Common myeloid progenitor, CD34-positive (primary cell): Measurements from ENCODE around the gene TMEM203.
A peak's percentile ranks its signal among the peaks of the same experiment; 100 is the strongest.
"Not testable (repeated sequence)": the region's sequence is repeated elsewhere in the genome, so short reads cannot be mapped to it uniquely, and the experiment has no call there.

Experiments
- CTCF ChIA-PET: fragments of 350-600 bp; sonication (Branson Sonifier 250); formaldehyde crosslinking; loops from one replicate; lab custom pipeline; 2021; ENCODE audit warnings: antibody characterized with exemption; lab: Charles Lee
- POLR2A ChIA-PET: fragments of 350-600 bp; sonication (Branson Sonifier 250); formaldehyde crosslinking; loops from one replicate; lab custom pipeline; 2021; ENCODE audit warnings: antibody characterized with exemption; lab: Charles Lee
- DNase-seq, 3 donors: peaks; one replicate each; pipeline versions ENCODE4 v3.0.0 to v3.0.0-alpha.2; 2013
- H3K27ac ChIP-seq, 2 experiments: 1 replicate in 1 of 2; 2 replicates in 1 of 2; pipeline ENCODE4 v1.7.0; 2013; ENCODE audit warnings: inconsistent platforms in 2 of 2, low read length in 2 of 2, mild to moderate bottlenecking in 2 of 2, low read depth in 1 of 2, moderate library complexity in 1 of 2; ENCODE audit not compliant: severe bottlenecking in 2 of 2, insufficient read depth in 1 of 2, poor library complexity in 1 of 2
- H3K27me3 ChIP-seq, 5 experiments: replicated peaks in 2 of 5; 1 replicate in 3 of 5; 2 replicates in 2 of 5; pipeline versions ENCODE4 v1.6.1 to v1.7.0; 2013; ENCODE audit warnings: low read length in 4 of 5, mild to moderate bottlenecking in 2 of 5, moderate library complexity in 2 of 5, inconsistent platforms in 1 of 5; ENCODE audit not compliant: insufficient read depth in 5 of 5, control insufficient read depth in 4 of 5
- H3K36me3 ChIP-seq, 4 experiments: 1 replicate in 2 of 4; 2 replicates in 2 of 4; pipeline versions ENCODE4 v1.6.1 to v1.7.0; 2013; ENCODE audit warnings: low read length in 3 of 4, control low read depth in 1 of 4, mild to moderate bottlenecking in 1 of 4; ENCODE audit not compliant: control insufficient read depth in 4 of 4, insufficient read depth in 4 of 4
- H3K4me1 ChIP-seq, 4 experiments: 1 replicate in 3 of 4; 2 replicates in 1 of 4; pipeline versions ENCODE4 v1.6.1 to v1.7.1; 2013; ENCODE audit warnings: low read length in 3 of 4, mild to moderate bottlenecking in 3 of 4, control low read depth in 1 of 4, inconsistent platforms in 1 of 4, moderate library complexity in 1 of 4; ENCODE audit not compliant: control insufficient read depth in 4 of 4, insufficient read depth in 4 of 4; ENCODE audit errors: control extremely low read depth in 1 of 4
- H3K4me3 ChIP-seq, 7 experiments: 1 replicate in 4 of 7; 2 replicates in 3 of 7; pipeline versions ENCODE4 v1.5.1 to v1.7.0; 2013; ENCODE audit warnings: mild to moderate bottlenecking in 7 of 7, low read length in 6 of 7, moderate library complexity in 6 of 7, inconsistent platforms in 2 of 7, low read depth in 2 of 7, control low read depth in 1 of 7; ENCODE audit not compliant: insufficient read depth in 4 of 7, control insufficient read depth in 1 of 7; ENCODE audit errors: extremely low read depth in 1 of 7
- H3K9me3 ChIP-seq, 5 experiments: 1 replicate in 4 of 5; 2 replicates in 1 of 5; pipeline versions ENCODE4 v1.6.1 to v1.7.1; 2013; ENCODE audit warnings: low read length in 4 of 5, mild to moderate bottlenecking in 2 of 5, inconsistent platforms in 1 of 5, low read depth in 1 of 5, moderate library complexity in 1 of 5; ENCODE audit not compliant: control insufficient read depth in 4 of 5, insufficient read depth in 2 of 5; ENCODE audit errors: control extremely low read depth in 1 of 5
- WGBS: methylation state at CpG from one replicate; pipeline ENCODE4 v1.1.5; 2013; ENCODE audit not compliant: insufficient coverage; 5-methylcytosine and 5-hydroxymethylcytosine counted together

TMEM203 gene

GRCh38 chr9:137240841-137241489, 35.5 kb upstream of the TMEM203 start, which contains the start of gene TUBB4B:
Gene TUBB4B, plus strand, starts transcription at chr9:137241287. Its CDS starts 74 bp downstream, at chr9:137241361.
- 0% methylated on average over 59 of the region's 67 CpGs for WGBS
- no peaks in the 10 kb centered on the region for H3K27me3 ChIP-seq

GRCh38 chr9:137240318-137240840, 34.9 kb upstream of the TMEM203 start:
- Histone ChIP-seq H3K9me3 (no peaks in the 10 kb centered on the region), H3K27me3 (no peaks in the 10 kb centered on the region), H3K4me3 (peak overlapping the region; percentile 46 to 84 (median 71)), H3K27ac (peak overlapping the region; percentile 33 to 82), H3K4me1 (peaks cover 3 to 71% (median 59%) of the 10 kb centered on the region in 4 experiments), H3K36me3 (peaks cover 0 to 24% (median 17%) of the 10 kb centered on the region in 4 experiments)
- ChIA-PET CTCF (interaction anchor here (0.8 to 1.6 kb wide), 9 partner anchors 10 to 64 kb away, joined by 3 to 5 read pairs (median 3); no protein-coding TSS in a partner anchor), POLR2A (interaction anchor here (0.6 to 2.7 kb wide), 11 partner anchors 12 to 458 kb away, joined by 3 to 16 read pairs (median 4); partner anchors contain the start of genes CYSRT1, EXD3, NELFB and NOXA1)
- DNase-seq = peak; percentile 82 to 93 (median 89)
- 0% methylated on average over 35 of the region's 58 CpGs for WGBS

More at GRCh38 chr9:137240841-137241489, 35.5 kb upstream of the TMEM203 start, which contains the start of gene TUBB4B:
- Histone ChIP-seq H3K36me3 (peaks cover 0 to 24% (median 17%) of the 10 kb centered on the region in 4 experiments), H3K9me3 (no peaks in the 10 kb centered on the region), H3K4me1 (peaks cover 3 to 65% (median 53%) of the 10 kb centered on the region in 4 experiments), H3K27ac (peak within 1 kb of the TSS; percentile 33 to 83), H3K4me3 (peak within 1 kb of the TSS; percentile 56 to 87 (median 78))
- ChIA-PET CTCF (interaction anchor here (0.8 to 1.6 kb wide), 9 partner anchors 9 to 64 kb away, joined by 3 to 5 read pairs (median 3); no protein-coding TSS in a partner anchor), POLR2A (interaction anchor here (0.6 to 2.7 kb wide), 10 partner anchors 12 to 458 kb away, joined by 3 to 16 read pairs (median 4); partner anchors contain the start of genes CYSRT1, NELFB, RNF208 and TPRN)
- peak; percentile 100 for DNase-seq

GRCh38 chr9:137239541-137240200, 34.2 kb upstream of the TMEM203 start:
- peak overlapping the region; percentile 46 to 84 (median 71) for H3K4me3 ChIP-seq
- H3K36me3 ChIP-seq = peaks cover 0 to 24% (median 17%) of the 10 kb centered on the region in 4 experiments
- 75% methylated on average over 13 of the region's 27 CpGs for whole genome bisulfite sequencing
- POLR2A ChIA-PET = interaction anchor here (0.6 to 2.7 kb wide), 4 partner anchors 15 to 183 kb away, joined by 3 to 16 read pairs (median 10); partner anchors contain the start of genes CYSRT1, EXD3, NELFB and NOXA1
- H3K9me3 ChIP-seq, DNase-seq, H3K27me3 ChIP-seq: not testable (repeated sequence)
- H3K4me1 ChIP-seq = peaks cover 3 to 78% (median 63%) of the 10 kb centered on the region in 4 experiments
- CTCF ChIA-PET = interaction anchor here (1.0 to 1.6 kb wide), 6 partner anchors 10 to 63 kb away, joined by 3 to 5 read pairs (median 4); no protein-coding TSS in a partner anchor
- H3K27ac ChIP-seq = peak overlapping the region; percentile 33 to 82

GRCh38 chr9:137237759-137238726, 32.6 kb upstream of the TMEM203 start:
- POLR2A ChIA-PET = no interaction called here
- Histone ChIP-seq H3K4me3 (no peak overlapping the region), H3K4me1 (peaks cover 3 to 64% (median 57%) of the 10 kb centered on the region in 4 experiments), H3K27me3 (peaks cover 0 to 7% (median 0%) of the 10 kb centered on the region in 5 experiments), H3K27ac (no peak overlapping the region), H3K36me3 (peaks cover 0 to 14% (median 12%) of the 10 kb centered on the region in 4 experiments), H3K9me3 (no peaks in the 10 kb centered on the region)
- no peak for DNase-seq
- CTCF ChIA-PET = interaction anchor here (0.8 to 4.8 kb wide), 9 partner anchors 10 to 203 kb away, joined by 3 to 25 read pairs (median 4); partner anchors contain the start of genes ANAPC2, CYSRT1, RNF208 and RNF224
- WGBS = 89% methylated on average over 11 of the region's 13 CpGs

- POLR2A ChIA-PET = interaction anchor here (0.9 to 1.2 kb wide), 2 partner anchors 10 to 109 kb away, joined by 4 to 5 read pairs; partner anchors contain the start of gene RNF224
- no peak for DNase-seq
These were observed 31.5 kb upstream of the TMEM203 start for GRCh38 chr9:137236936-137237421.

More at GRCh38 chr9:137236936-137237421, 31.5 kb upstream of the TMEM203 start:
- Histone ChIP-seq H3K4me3 (peak overlapping the region in 5 of 7 experiments; percentile 19 to 70 (median 52)), H3K9me3 (no peaks in the 10 kb centered on the region), H3K27me3 (peaks cover 0 to 7% (median 0%) of the 10 kb centered on the region in 5 experiments), H3K36me3 (peaks cover 0 to 3% (median 2%) of the 10 kb centered on the region in 4 experiments), H3K27ac (peak overlapping the region in 1 of 2 experiments; percentile 54), H3K4me1 (peaks cover 0 to 54% (median 49%) of the 10 kb centered on the region in 4 experiments)
- WGBS = 23% methylated on average over 8 of the region's 11 CpGs
- CTCF ChIA-PET = interaction anchor here (0.6 to 4.8 kb wide), 22 partner anchors 11 to 459 kb away, joined by 3 to 25 read pairs (median 4); partner anchors contain the start of genes ANAPC2, CYSRT1, RNF224 and SSNA1
